Lower leg skin (tissue), 3 donors: ENCODE results near the gene ARMC2.

Experiments
- POLR2A ChIP-seq, 2 donors: fragments of 450-650 bp; IDR thresholded peaks; one replicate each; pipeline ENCODE4 v1.6.1; 2016 to 2017; ENCODE audit warnings: antibody characterized with exemption in 2 of 2, mild to moderate bottlenecking in 1 of 2, moderate library complexity in 1 of 2
- TF ChIP-seq, protein P1 (sequence below), 3 donors: fragments of 450-650 bp; IDR thresholded peaks; one replicate each; pipeline ENCODE4 v1.5.1; 2016; ENCODE audit warnings: antibody characterized with exemption in 3 of 3, mild to moderate bottlenecking in 3 of 3, moderate library complexity in 2 of 3

DNA sequence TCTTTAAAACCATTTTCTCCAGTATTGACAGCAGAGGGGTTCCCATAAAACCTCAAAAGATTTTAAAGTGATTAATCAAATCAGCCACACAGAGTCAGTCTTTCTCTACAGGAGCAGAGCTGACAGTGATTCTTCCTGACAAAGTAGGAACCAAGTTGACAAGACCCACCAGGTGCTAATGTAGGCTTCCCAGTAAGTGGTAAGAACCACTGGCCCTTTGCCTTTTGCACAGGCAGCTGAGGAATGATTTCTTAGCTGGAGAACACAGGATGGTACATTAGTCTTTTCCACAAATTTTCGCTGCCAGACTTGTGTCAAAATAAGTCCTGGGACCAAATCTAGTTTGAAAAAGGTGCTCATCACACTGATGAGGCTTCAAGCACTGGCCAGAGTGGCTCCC is 95.8 kb downstream of the ARMC2 start:
- TF ChIP-seq, protein P1, sequence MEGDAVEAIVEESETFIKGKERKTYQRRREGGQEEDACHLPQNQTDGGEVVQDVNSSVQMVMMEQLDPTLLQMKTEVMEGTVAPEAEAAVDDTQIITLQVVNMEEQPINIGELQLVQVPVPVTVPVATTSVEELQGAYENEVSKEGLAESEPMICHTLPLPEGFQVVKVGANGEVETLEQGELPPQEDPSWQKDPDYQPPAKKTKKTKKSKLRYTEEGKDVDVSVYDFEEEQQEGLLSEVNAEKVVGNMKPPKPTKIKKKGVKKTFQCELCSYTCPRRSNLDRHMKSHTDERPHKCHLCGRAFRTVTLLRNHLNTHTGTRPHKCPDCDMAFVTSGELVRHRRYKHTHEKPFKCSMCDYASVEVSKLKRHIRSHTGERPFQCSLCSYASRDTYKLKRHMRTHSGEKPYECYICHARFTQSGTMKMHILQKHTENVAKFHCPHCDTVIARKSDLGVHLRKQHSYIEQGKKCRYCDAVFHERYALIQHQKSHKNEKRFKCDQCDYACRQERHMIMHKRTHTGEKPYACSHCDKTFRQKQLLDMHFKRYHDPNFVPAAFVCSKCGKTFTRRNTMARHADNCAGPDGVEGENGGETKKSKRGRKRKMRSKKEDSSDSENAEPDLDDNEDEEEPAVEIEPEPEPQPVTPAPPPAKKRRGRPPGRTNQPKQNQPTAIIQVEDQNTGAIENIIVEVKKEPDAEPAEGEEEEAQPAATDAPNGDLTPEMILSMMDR (IDR thresholded peaks at IDR 0.05) = no peak
- TF ChIP-seq POLR2A (IDR thresholded peaks at IDR 0.05) = no peak
